NAMALWA (cell line): ENCODE data around the gene FNDC3B.

Source experiments
- DNase-seq: peaks from one replicate; pipeline ENCODE4 v3.0.0-alpha.2; 2015; ENCODE audit warnings: low spot score

FNDC3B gene

GRCh38 chr3:172151651-172152649 is 112.6 kb downstream of the FNDC3B start:
- DNase-seq = no peak

DNA sequence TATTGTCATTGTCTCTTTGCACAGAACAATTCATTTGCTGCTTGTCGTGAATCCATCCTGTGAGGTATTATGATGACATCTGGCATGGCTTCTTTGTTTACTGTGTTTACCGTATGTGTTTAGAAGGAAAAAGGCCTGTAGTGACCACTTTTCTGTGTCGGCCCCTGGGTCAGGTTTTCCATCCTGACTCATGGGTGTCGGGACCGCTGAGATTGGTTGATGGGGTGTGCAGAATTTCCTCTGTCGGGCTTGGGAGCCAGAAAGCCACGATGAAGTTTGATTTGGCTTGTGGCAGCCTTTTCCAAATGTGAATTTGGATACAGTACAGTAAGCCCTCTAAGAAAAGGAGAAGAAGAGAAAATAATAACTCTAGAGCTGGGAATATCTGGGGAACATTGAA is 113.5 kb downstream of the FNDC3B start:
- DNase-seq = no peak

DNA sequence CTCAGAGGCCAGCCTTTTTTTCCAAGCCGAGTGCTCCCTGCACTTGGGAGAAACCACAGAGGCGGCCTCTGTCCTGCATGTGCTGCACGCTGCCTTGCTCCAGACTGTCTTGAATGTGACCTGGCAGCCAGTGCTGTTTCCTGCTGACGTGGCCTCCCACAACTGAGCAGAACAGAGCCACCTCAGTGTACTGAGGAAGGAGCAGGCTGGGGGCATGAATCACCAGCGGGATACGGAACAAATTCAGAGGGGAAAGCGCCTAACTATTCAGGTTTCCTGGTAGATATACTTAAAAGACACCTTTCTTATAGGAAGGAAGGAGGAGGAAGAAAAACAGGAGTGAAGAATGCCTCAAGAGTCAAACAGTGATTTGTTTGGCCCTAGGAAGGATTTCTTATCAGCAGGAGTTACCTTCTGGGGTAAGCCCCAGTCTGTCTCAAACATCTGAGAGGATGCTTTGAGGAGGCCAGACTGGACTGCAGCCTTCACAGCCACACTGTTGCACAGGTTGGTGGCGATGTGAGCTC is 114.0 kb downstream of the FNDC3B start:
- no peak for DNase-seq

DNA sequence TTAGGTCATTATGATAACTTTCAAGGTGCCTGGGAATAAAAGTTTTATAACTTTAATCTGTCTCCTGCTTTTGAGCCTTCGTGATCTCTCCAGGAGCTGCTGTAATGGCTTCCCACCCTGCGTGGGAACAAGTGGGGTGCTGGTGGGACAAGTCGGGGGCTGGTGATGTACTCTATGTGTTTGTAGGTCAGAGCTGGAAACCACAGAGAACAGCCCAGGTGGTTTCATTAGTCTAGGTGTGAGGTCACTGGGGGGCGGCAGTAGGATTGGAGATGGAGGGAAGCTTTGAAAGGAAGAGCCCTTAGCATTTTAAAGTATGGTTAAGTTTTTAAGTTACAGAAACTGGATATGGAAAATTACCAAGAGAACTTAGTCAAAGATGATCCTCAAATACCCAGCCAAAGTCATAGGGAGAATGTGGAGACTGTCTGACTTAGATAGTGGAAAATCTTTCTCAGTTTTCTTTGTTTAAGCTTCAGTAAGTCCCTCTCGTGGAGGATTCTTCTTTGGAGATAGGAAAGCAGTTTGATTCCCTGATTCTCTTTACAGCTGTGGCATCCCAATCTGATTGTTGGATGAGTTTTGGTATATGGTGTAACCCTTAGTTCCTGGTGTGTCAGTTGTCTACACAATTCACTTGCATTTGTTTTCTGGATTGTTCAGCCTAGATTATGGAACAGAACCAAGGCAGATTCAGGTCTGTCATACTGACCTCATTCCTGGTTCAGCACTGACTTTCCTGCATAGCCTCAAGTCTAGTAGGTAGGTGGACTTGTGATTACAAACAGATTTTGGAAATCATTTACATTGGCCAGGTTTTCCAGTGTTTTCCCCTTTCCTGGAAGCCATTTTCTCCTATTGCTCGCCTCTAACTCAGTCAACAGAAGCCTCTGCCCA is 115.6 kb downstream of the FNDC3B start:
- DNase-seq = no peak

- DNase-seq = no peak
Observed at GRCh38 chr3:172155897-172156585, 116.7 kb downstream of the FNDC3B start.

DNA sequence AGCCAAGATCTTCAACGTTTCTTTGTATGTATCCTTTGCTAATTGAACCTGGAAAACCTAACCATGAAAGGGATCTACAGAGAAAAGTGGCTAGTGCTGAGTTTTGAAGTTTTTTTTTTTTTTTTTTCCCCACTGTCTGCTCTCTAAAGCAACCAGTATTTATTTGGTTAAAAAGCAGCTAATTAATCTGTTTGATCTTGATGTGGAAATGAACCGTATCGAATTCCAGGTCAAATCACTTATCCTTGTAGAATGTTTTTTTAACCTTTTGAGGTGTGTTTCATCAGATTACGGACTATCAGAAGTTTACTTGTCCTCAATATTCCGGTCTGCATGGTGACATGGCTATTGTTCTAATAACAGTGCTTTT is 117.2 kb downstream of the FNDC3B start:
- DNase-seq = no peak

GRCh38 chr3:172157564-172158258 is 118.3 kb downstream of the FNDC3B start:
- no peak for DNase-seq

DNA sequence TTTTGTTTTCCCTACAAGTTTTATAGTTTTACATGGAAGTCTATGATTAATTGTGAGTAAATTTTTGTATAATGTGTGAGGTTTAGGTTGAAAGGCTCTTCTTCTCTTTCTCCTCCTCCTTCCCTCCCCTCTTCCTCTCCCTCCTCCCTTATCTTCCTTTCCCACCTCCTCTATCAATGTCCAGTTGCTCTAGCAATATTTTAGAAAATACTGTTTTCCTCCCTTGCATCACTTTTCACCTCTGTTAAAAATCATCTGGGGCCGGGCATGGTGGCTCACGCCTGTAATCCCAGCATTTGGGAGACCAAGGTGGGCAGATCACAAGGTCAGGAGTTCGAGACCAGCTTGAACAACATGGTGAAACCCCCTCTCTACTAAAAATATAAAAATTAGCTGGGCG is 119.4 kb downstream of the FNDC3B start:
- DNase-seq = no peak

- DNase-seq = no peak
Observed at GRCh38 chr3:172159376-172159775, 120.0 kb downstream of the FNDC3B start.

DNA sequence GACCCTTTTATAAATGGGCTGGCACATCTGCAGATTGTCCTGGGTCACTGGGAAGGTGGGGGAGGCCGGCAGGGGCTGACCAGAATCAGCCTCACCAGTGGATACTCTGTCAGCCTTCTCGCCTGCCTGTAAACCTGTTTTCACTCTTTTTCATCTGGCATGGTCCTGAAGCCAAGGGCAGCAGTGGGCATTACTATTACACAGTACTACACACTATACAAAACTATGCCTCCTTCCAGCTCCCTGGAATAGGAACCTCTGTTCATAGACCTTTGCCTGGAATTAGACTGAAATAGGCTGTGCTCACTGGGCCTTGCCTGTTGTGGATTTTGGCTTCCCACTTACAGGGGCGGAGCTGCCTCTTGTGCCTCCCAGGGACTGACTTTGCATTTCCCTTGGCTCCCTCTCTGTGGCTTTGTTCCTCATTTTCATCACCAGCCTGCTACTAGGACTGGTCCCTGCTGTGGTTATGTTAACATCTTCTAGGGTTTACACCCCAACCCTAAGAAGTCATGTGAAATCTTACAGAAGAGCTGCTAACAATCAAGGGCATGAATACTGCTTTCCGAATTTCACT is 120.7 kb downstream of the FNDC3B start:
- DNase-seq = no peak

DNA sequence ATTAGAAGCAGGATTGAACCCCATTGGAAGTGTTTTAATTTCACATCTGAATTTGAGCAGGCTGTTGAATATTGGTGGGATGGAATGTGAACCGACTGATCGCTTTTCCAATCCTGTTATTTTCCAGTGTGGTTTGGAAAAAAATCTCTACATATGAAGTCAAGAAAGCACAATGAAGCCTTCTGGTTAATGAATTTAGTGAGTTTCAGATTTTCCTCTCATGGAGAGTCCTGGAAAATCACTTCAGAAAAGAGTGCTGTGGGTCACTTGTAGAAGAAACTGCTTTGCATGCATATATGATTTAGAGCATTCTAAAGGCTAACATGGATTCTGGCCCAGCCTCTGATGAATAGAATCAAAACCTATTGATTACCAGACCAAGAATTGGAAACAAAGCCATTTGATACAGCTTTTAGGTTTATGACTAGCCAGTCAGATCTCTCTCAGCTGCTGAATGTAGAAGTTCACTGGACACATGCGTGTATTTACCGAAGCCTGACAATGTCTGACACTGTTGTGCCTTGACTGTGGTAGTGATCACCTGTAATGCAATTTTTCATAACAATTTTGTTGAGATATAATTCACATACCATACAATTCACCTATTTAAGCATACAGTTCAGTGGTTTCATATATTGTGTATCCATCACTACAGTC is 121.9 kb downstream of the FNDC3B start:
- no peak for DNase-seq

DNA sequence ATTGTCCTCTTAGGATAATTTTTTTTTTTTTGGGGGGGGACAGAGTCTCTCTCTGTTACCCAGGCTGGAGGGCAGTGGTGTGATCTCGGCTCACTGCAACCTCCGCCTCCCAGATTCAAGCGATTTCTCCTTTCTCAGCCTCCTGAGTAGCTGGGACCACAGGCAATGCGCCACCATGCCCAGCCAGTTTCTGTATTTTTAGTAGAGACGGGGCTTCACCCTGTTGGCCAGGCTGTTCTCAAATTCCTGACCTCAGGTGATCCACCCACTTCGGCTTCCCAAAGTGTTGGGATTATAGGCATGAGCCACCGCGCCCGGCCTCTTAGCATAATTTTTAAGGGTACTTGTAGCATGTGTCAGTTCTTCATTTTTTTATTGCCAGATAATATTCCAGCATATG is 122.6 kb downstream of the FNDC3B start:
- DNase-seq = no peak

- DNase-seq = no peak
Observed at GRCh38 chr3:172163320-172163719, 123.9 kb downstream of the FNDC3B start.

GRCh38 chr3:172164620-172165362 is 125.4 kb downstream of the FNDC3B start:
- DNase-seq = no peak

- DNase-seq = no peak
Observed at GRCh38 chr3:172166261-172166660, 126.9 kb downstream of the FNDC3B start.

- no peak for DNase-seq
Observed at GRCh38 chr3:172166890-172167289, 127.5 kb downstream of the FNDC3B start.

GRCh38 chr3:172167892-172168648 is 128.7 kb downstream of the FNDC3B start:
- no peak for DNase-seq

GRCh38 chr3:172170073-172170709 is 130.8 kb downstream of the FNDC3B start:
- DNase-seq = no peak
